ENCODE data around the gene ITPKC.

Gene ITPKC

GRCh38 chr19:40743926-40744325 is 27.0 kb downstream of the ITPKC start:
- H3K4me3 ChIP-seq (ENCODE audit: control insufficient read depth, low read depth, low read length), result no peak overlapping the region
- DNase-seq (ENCODE audit: low read depth), result no peak
- no peak for TF ChIP-seq CTCF (IDR thresholded peaks at IDR 0.05; ENCODE audit: control insufficient read depth, insufficient read depth, low read depth, low read length, missing control alignments)

DNA sequence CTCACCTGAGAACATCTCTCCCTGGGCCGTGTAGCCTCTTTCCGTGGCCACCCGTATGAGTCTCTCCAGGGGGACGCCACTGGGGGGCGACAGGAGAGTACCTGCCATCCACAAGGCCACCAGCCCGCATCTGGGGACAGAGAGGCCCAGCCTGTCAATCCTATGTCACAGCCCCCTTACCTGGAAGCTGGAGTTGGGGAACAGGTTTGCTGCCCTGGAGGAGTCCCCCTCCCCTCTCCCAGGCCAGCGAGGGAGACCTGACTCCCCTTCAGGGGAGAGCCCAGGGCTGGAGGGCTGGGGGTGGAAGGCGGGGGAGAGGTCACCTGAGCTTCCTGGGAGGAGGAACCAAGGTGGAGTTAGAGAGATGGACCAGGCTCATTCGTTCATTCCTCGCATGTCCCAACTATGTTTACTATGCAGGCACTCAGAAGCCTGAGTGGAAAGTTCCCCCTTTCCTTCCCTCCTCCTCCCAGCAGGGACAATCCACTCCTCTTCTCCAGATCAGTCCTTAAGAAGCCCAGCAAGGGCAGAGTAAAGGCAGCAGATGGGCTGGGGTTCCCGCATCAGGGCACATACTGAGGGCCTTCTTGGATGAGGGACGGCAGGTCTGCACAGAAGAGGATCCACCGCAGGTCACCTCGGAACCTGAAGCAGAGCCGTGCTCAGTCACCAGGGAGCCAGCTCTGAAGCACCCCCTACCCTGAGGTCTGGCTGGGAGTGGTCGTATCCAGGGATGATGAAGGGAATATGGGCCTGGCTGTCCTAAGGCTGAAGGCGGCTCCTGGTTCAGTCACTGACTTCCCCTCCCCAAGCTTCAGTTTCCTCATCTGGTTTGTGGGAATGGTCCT is 27.9 kb downstream of the ITPKC start:
- no peak overlapping the region for H3K4me3 ChIP-seq (ENCODE audit: control insufficient read depth, low read depth, low read length)
- no peak for TF ChIP-seq CTCF (IDR thresholded peaks at IDR 0.05; ENCODE audit: control insufficient read depth, insufficient read depth, low read depth, low read length, missing control alignments)

GRCh38 chr19:40745402-40745780 is 28.5 kb downstream of the ITPKC start:
- no peak for TF ChIP-seq CTCF (IDR thresholded peaks at IDR 0.05; ENCODE audit: control insufficient read depth, insufficient read depth, low read depth, low read length, missing control alignments)
- H3K4me3 ChIP-seq (ENCODE audit: control insufficient read depth, low read depth, low read length), result no peak overlapping the region
- no peak for DNase-seq (ENCODE audit: low read depth)

More for the DNA sequence above, 27.9 kb downstream of the ITPKC start:
- DNase-seq (ENCODE audit: low read depth), result no peak

DNA sequence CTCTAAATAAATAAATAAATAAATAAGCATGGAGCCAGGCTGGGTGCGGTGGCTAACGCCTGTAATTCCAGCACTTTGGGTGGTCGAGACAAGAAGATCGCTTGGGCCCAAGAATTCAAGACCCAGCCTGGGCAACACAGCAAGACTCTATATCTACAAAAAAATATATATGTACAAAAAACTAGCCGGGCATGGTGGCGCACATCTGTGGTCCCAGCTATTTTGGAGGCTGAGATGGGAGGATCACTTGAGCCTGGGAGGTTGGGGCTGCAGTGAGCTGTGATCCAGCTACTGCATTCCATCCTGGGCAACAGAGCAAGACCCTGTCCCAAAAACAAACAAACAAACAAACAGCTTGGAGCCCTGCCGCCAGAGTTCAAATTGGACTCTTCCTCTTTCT is 30.6 kb downstream of the ITPKC start:
- DNase-seq (ENCODE audit: low read depth), result no peak
- H3K4me3 ChIP-seq (ENCODE audit: control insufficient read depth, low read depth, low read length), result no peak overlapping the region
- TF ChIP-seq CTCF (IDR thresholded peaks at IDR 0.05; ENCODE audit: control insufficient read depth, insufficient read depth, low read depth, low read length, missing control alignments), result no peak

DNA sequence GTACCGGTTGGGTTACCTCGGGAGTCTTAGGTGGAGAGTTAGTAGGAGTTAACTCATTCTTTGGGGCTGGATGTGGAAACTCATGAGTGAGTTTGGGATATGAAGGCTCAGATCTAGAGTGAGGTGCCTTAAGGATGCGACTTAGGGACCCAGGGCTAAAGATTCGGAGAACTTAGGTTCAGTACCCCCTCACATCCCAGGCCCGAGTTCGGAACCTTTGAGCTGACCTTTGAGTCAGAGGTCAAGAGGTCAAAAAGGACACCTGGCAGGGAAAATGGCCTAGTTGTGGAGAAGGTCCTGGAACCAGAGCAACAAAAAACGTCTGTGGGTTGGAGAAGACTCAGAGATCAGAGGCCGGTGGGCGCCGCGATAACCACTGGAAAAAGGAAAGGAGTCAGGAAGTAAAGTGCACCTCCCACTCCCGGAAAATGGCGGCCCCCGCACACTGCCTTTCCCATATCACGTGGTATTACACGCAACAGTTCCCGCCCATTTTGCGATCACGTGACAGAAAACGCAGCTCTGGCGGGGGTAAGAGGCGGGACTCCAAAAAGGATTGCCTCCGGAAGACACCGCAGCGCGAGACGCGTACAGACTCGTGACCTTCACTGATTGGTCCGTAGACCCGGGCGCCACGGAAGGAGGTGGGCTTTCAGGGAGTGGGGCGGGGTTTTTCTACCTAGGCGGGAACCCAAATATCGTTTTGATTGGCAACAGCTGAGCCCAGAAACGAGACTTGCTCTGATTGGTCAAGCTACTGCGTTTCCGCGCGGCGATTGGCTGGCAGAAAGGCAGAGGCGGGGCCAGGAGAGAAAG is 33.4 kb downstream of the ITPKC start, which contains the start of gene ACTMAP:
ACTMAP (minus strand) TSS at position 420 of the 816 bp plus-strand sequence. CDS start 674 bp downstream, outside the sequence.
- H3K4me3 ChIP-seq (ENCODE audit: control insufficient read depth, low read depth, low read length), result peak within 1 kb of the TSS; percentile 61
- DNase-seq (ENCODE audit: low read depth), result peak; percentile 99
- TF ChIP-seq CTCF (IDR thresholded peaks at IDR 0.05; ENCODE audit: control insufficient read depth, insufficient read depth, low read depth, low read length, missing control alignments), result no peak

DNA sequence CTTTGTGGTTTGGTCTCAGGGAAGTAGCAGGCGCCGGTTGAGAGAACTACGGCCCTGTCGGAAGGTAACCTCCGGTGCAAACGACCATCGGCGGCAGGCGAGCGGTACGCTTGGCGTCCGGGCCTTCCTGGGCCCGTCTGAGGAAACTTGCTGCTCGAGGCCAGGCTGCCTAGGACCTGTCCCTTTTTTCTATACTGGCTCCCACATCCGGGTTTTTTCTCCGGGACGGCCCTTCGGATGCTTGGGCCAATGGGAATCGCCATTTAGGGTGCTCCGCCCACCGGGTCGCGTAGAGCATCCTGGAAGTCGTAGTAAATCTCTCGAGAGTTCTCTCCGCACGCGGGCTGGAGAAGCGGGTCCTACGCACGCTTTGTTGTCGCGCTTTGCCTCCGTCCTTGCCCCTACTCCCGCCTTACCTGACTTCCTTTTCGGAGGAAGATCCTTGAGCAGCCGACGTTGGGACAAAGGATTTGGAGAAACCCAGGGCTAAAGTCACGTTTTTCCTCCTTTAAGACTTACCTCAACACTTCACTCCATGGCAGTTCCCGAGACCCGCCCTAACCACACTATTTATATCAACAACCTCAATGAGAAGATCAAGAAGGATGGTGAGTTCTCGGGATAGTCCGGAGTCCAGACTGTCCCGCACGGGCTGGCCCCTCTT is 34.1 kb downstream of the ITPKC start, which contains the start of gene SNRPA:
SNRPA (plus strand) TSS at position 330 of the 664 bp plus-strand sequence; CDS start at position 536, 206 bp downstream.
- peak; percentile 90 for DNase-seq (ENCODE audit: low read depth)
- H3K4me3 ChIP-seq (ENCODE audit: control insufficient read depth, low read depth, low read length), result peak within 1 kb of the TSS; percentile 61
- TF ChIP-seq CTCF (IDR thresholded peaks at IDR 0.05; ENCODE audit: control insufficient read depth, insufficient read depth, low read depth, low read length, missing control alignments), result no peak
